ENCODE results near the gene SHISA7. TPM values are rescaled to one million over a fixed set of nuclear protein-coding genes. Genes with fewer than 3 reads are reported as not detected.

Gene SHISA7
- total RNA-seq, 2 donors from 2014 or later: not detected

DNA sequence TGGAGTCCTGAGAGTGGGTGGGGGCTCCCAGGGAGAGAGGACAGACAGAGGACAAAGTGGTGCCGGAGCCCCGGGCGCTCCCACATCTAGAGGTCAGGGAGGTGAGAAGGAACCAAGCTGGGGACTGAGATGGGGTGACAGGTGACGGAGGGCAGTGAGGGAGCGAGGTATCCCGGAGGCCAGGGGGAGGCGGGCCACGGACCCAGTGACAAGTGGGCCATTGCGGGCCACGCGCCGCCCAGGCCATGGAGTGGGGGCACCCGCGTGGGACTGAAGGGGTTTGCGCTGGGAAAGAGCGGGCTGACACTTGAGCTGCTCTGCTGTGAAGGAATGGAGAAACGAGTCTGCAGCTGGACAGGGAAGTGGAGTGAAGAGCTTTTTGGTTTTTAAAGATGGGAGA is 35.9 kb upstream of the SHISA7 start:
- H3K36me3 ChIP-seq: no peaks in the 10 kb centered on the region
- no peak overlapping the region for H3K9ac ChIP-seq (ENCODE audit: low read depth in 2 of 2, low read length in 2 of 2)
- no peaks in the 10 kb centered on the region for H3K9me3 ChIP-seq
- H3K27me3 ChIP-seq: no peaks in the 10 kb centered on the region
- H3K4me3 ChIP-seq: no peak overlapping the region
- DNase-seq: no peak
- TF ChIP-seq, protein P1, sequence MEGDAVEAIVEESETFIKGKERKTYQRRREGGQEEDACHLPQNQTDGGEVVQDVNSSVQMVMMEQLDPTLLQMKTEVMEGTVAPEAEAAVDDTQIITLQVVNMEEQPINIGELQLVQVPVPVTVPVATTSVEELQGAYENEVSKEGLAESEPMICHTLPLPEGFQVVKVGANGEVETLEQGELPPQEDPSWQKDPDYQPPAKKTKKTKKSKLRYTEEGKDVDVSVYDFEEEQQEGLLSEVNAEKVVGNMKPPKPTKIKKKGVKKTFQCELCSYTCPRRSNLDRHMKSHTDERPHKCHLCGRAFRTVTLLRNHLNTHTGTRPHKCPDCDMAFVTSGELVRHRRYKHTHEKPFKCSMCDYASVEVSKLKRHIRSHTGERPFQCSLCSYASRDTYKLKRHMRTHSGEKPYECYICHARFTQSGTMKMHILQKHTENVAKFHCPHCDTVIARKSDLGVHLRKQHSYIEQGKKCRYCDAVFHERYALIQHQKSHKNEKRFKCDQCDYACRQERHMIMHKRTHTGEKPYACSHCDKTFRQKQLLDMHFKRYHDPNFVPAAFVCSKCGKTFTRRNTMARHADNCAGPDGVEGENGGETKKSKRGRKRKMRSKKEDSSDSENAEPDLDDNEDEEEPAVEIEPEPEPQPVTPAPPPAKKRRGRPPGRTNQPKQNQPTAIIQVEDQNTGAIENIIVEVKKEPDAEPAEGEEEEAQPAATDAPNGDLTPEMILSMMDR (IDR thresholded peaks at IDR 0.05): no peak
- no peak overlapping the region for H3K27ac ChIP-seq
- no peaks in the 10 kb centered on the region for H3K4me1 ChIP-seq
- intact Hi-C loops (cut with DNase I): no loop called here

DNA sequence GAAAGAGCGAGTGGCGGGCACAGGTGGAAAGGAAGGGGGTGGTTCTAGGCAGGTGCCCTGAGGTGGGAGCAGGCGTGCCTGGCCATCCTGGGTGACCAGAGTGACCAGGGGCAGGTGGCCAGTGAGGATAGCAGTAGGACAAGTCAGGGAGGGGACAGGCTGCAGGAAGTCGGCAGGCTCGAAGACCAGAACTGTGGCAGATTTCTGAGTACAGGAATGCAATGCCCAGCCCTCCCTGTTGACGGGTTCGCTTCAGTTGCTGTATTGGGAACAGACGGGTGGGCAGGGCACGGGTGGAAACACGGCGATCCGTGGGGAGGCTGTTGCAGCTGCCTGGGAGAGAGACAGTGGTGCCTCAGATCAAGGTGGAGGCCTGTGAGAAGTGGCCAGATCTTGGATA is 35.3 kb upstream of the SHISA7 start:
- H3K9me3 ChIP-seq: no peaks in the 10 kb centered on the region
- H3K9ac ChIP-seq (ENCODE audit: low read depth in 2 of 2, low read length in 2 of 2): no peak overlapping the region
- H3K27ac ChIP-seq: no peak overlapping the region
- H3K4me1 ChIP-seq: no peaks in the 10 kb centered on the region
- no peak for DNase-seq
- no peaks in the 10 kb centered on the region for H3K36me3 ChIP-seq
- TF ChIP-seq, protein P1 (IDR thresholded peaks at IDR 0.05): no peak
- intact Hi-C loops (cut with DNase I): no loop called here
- H3K27me3 ChIP-seq: no peaks in the 10 kb centered on the region
- H3K4me3 ChIP-seq: no peak overlapping the region

DNA sequence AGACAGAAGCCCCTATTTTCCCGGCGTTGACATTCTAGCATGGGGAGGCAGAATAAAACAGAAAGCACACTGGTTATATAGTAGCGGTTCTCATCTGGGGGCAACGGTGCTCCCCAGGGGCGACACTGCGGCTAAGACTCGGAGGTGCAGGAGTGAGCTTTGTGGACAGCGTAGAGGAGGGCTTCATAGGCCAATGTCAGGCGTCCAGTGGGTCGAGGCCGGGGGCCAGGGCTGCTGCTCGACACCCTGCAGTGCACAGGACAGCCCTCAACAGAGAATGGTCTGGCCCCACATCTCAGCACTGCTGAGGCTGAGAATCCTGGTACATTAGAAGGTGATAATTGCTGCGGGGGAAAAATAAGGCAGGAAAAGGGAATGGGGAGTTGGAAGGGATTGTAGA is 34.8 kb upstream of the SHISA7 start:
- intact Hi-C loops (cut with DNase I): no loop called here

DNA sequence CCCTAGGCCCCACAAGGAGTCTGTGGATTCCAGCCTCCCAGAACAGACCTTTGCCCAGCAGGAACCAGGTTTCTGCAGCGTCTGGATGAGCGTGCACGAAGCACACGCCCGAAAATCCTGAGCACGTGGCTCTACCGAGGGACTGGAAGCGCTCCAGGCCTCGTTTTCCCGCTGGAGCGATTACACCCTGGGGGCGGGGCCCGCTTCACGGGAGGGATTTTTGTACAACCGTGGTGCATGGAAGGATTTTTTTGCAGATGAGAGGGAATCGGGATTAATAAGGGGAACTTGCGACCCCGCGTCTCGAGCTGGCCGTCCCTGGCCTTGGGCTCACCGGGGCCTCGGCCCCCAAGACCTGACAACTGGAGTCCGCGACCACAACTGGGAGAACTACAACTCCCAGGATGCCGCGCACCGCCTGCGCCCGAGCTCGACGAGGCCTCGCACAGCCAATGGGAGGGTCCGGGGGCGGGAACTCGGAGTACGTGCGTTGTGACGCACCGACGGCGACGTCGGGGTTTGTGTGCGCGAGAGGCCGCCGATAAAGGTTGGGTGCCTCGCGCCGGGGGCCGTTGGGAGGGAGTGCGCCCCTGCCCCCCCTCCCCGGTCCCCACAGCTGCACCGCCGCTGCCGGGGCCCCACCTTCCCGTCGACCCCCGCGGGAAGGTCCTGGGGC is 33.1 kb upstream of the SHISA7 start, which contains the start of gene ZNF628:
Gene ZNF628 (plus strand): TSS at position 518 of the 676 bp plus-strand sequence. CDS start 3,294 bp downstream, outside the sequence.
- intact Hi-C loops (cut with DNase I): no loop called here

More for the DNA sequence above, 34.8 kb upstream of the SHISA7 start:
- H3K4me1 ChIP-seq: no peaks in the 10 kb centered on the region
- H3K36me3 ChIP-seq: no peaks in the 10 kb centered on the region
- no peak overlapping the region for H3K27ac ChIP-seq
- no peak for DNase-seq
- no peak overlapping the region for H3K4me3 ChIP-seq
- H3K9ac ChIP-seq (ENCODE audit: low read depth in 2 of 2, low read length in 2 of 2): peak overlapping the region in 1 of 2 donors; percentile 12
- TF ChIP-seq, protein P1 (IDR thresholded peaks at IDR 0.05): no peak
- no peaks in the 10 kb centered on the region for H3K9me3 ChIP-seq
- no peaks in the 10 kb centered on the region for H3K27me3 ChIP-seq

DNA sequence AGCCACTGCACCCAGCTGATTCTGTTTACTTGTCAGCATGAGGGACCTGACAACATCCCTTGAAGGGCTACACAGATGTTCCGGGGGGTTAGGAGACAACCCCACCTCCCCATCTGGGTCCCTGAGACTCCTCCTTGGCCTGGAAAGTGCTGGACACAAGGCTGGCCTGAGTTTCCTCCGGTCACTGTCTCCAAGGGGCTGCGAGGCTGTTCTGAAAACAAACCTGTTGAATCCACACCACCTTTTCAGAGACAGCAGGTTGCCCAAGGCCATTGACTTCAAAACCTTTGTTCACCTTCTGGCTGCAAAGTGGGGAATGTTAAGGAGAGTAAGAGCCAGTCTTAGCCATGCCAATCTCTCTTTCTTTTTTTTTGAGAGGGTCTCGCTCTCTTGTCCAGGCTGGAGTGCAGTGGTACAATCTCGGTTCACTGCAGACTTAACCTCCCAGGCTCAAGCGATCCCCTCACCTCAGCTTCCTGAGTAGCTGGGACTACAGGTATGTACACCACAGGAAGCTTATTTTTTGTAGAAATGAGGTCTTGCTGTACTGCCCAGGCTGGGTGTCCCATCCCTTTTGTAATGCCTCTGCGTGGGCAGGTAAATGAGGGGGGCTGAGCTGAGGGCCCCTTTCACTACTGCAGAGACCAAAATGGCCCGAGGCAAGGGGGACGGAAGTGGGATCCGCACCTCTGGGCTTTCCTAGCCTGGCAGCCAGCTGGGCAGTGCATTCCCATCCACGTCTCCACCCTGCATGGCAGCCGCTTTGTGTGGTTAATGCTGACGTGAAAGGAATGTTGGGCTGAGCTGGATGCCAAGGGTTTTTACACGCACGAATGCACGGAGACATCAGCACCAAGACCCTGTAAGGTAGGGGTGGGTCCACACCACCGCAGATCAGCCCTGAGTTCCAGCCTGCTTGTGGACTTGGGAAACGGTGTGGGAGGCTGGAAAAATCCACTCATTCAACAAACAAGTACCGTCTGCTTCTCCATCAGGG is 31.5 kb upstream of the SHISA7 start:
- Histone ChIP-seq H3K36me3 (no peaks in the 10 kb centered on the region), H3K4me1 (no peaks in the 10 kb centered on the region), H3K4me3 (no peak overlapping the region), H3K9me3 (no peaks in the 10 kb centered on the region), H3K27me3 (no peaks in the 10 kb centered on the region), H3K27ac (no peak overlapping the region), H3K9ac (ENCODE audit: low read depth in 2 of 2, low read length in 2 of 2) (no peak overlapping the region)
- DNase-seq: no peak
- intact Hi-C loops (cut with DNase I): no loop called here
- TF ChIP-seq, protein P1 (IDR thresholded peaks at IDR 0.05): no peak

More for the DNA sequence above, 33.1 kb upstream of the SHISA7 start, which contains the start of gene ZNF628:
- TF ChIP-seq, protein P1 (IDR thresholded peaks at IDR 0.05): no peak
- peak within 1 kb of the TSS; percentile 73 for H3K27ac ChIP-seq
- peak within 1 kb of the TSS; percentile 38 to 61 for H3K9ac ChIP-seq (ENCODE audit: low read depth in 2 of 2, low read length in 2 of 2)
- no peaks in the 10 kb centered on the region for H3K4me1 ChIP-seq
- H3K36me3 ChIP-seq: no peaks in the 10 kb centered on the region
- no peaks in the 10 kb centered on the region for H3K27me3 ChIP-seq
- no peaks in the 10 kb centered on the region for H3K9me3 ChIP-seq
- H3K4me3 ChIP-seq: peak within 1 kb of the TSS; percentile 55
- peak; percentile 98 for DNase-seq
